Activated gamma-delta T cell treated with anti-CD3 and anti-CD28 coated beads, Interleukin-2, amount 50 U/mL, for 16 hours (primary cell): ENCODE results near the gene NDUFS8.

Experiments used
- DNase-seq: peaks from one replicate; pipeline ENCODE4 v3.0.0-alpha.2; 2020; ENCODE audit warnings: low read depth

The NDUFS8 gene

DNA sequence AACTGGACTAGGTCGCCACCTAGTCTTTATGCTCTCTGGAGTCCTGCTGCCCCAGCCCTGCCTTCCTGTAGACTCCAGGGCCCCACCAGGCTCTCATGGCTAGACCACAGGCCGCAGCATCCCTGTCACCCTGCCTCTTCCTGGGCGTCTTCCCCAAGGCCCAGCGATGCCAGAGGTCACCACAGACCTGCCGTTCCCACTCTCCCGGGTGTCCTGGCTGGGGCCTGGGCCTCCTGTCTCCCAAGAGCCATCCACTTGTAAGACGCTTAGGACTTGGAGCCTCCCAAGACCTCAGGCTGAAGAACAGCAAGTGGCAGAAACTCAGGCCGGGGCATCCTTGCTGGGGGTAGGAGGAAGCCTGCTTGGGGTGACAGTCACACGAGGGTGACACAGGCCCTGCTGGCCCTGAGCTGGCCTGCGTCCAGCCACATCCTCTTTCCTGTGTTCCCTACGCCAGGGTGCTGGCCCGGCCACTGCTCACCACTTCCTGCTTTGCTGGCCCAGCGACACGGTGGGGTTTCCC lies 6.3 kb downstream of the NDUFS8 start:
- DNase-seq: no peak

DNA sequence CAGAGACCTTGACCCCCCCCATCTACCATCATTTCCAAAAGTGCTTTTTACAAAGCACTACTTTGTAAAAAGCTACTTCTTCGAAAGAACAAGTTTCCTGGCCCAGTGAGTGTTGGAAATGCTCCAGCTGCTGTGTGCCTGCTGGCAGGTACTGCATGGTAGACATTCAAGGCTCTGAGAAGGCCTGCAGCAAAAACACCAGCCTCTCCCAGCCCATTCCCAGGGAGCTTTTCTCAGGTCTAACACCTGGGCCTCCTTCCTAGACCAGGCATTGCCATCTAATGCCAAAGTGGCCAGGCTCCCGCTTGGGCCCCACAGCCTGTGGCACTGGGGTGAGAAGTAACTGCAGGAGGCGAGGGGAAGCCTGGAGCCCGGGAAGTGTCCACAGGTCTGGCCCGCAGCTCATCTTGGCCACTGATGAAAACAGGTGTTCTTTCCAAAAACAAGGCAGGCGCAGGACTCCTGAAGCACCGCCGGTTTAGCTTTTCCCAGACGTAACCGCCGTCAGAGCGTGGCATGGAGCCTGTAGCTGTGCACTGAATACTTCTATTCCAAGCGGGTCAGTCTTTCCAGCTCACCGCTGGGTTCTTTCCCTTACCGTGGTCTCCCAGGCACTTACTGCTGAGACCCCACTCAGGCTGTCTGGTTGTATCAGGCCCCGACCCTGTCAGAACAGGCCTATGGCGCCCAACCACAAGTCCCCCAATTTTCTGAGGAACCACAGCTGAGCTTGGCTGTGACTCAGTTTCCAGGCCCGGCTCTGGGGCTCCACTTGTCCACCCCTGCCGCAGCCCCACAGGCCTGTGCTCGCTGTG lies 7.1 kb downstream of the NDUFS8 start:
- no peak for DNase-seq

DNA sequence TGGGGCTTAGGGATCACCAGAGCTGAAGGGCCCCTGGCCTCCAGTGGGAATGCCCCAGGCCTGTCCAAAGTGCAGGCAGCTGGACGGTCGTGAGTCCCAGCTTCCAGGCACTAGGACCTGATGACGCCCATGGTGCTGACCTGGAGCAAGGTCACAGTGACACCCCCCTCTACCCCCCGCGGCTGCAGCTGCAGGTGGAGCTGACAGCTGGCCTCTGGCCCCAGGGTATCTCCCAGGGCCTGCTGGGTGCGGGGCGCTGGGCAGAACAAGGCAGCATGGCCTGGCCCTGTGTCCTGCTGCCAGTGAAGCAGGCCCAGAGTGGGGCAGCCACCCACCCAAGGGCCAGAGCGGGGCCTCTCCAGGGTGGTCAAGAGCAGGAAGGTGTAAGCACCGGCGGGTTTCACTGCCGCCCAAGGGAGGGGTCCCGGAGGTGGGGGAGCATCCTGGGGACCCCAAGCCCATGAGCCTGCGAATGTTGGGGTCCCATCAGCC lies 7.8 kb downstream of the NDUFS8 start:
- no peak for DNase-seq

DNA sequence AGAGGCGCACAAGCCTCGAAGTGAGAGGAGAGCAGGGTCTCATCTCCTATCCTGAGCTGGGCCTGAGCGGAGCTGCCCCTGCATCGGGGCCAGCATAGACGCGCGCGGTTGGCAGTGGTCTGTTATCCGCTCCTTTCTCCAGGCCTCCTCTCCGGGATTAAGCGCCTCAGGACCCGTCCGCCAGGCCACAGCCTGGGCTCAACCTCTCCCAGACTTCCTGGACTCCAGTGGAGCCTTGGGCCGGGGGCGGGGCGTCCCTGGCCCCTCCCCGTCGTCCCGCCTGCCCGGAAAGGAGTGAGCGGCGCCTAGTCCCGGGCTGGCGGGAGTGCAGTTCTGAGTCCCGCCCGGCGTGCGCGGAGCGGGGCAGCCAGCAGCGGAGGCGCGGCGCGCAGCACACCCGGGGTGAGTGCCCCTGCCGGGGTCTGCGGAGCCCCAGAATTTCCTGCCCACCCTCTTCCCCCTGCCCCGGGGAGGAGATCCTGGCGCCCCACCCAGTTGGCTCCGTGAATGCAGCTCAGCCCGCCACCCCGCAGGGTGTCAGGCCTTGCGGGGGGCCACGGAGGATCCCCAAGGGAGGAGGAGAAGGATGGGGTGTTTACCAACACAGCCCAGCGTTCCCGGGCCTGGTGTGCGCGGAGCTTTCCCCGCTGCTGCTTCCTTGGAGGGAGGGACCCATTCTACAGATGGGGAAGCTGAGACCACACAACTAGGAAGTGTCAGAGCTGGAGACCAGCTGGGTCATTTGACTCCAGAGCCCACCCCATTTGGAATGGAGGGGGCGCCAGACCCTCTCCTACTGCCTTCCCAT lies 8.4 kb downstream of the NDUFS8 start, which contains the start of gene TCIRG1:
TSS of gene TCIRG1 (plus strand) at position 308 of the 808 bp plus-strand sequence. CDS start 2,247 bp downstream, outside the sequence.
- DNase-seq: peak; percentile 34

DNA sequence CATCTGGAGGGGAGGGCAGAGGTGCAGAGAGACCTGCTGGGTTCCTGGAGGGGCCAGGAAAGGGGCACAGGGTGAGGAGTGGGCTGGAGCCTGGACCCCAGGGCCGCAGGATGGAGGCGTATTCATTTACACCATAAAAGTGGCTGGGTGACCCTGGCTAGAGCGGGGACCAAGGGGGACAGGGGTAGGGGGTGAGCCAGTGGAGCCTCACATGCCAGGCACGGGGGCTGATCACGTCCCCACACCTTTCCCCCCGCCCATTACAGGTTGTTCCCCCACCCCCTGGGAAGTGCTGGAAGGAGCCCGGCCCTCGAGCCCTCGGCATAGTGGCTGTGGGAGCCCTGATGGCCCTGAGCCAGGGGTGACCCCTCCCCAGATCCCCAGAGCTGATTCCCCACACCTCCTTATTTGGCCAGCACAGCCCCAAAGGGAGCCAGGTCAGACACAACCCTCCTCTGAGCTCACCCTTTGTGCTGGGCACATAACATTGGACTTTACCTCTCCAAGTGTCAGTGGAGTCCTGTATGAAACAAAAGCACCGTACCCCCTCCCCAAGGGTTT lies 9.1 kb downstream of the NDUFS8 start:
- no peak for DNase-seq

DNA sequence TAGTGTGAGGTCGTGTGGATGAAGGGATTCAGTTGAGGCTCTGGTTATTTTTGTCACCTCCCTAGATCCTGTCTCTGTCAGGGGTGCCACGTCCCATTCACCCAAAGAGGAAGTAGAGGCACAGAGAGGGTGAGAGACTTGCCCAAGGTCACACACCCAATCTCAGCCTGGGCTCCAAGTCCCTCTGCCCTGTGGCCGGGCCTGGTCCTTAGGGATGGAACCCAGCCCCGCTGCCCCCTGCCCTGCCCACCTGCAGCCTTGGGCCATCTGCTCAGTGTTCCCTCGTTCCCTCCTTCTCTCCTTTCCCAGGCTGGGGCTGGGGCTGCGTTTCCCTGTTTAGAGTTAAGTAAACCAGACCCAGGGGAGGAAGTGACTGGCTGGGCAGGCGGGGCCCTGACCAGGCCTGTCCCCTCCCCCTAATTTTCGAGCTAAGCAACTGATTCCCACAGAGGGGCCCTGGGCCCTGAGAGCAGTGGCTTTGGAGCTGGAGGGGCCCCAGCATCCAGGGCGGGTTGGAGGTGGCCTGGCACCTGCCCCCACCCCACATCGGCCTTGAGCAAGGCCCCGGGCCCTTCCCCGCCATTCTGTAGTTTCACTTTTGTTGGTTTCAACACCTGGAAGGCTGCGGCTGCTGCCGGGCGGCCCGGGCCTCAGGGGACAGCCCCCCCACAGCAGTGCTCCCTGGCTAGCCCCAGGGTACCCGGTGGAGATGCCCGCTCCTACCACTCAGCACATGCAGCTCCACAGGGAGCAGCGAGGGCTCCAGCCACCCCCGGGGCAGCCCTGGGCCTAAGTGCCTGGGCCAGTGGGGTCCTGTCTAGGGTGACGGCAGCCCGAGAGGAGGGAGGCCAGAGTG lies 9.8 kb downstream of the NDUFS8 start:
- peak; percentile 25 for DNase-seq

DNA sequence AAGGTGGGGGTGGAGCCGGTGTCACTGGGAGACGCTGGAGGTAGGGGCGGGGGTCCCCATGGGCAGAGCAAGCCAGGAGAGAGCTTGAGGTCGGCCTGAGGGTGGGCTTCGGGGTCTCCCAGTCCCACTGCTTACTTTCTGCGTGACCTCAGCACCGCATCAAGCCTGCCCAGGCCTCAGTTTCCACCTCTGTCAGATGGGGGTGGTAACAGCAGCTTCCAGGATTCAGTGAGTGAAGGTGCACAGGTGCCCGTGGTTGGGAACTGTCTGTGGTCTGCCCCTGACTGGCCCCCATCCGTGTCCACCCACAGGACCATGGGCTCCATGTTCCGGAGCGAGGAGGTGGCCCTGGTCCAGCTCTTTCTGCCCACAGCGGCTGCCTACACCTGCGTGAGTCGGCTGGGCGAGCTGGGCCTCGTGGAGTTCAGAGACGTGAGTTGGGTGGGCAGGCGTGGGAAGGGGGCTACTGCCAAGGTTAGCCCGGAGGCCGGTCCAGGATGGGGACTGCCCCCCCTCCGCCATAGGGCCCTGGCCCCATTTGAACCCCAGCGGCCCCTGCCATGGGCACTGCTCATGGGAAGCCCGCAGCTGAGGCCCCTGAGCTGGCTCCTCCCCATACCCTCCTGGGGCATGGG lies 10.6 kb downstream of the NDUFS8 start:
- no peak for DNase-seq

DNA sequence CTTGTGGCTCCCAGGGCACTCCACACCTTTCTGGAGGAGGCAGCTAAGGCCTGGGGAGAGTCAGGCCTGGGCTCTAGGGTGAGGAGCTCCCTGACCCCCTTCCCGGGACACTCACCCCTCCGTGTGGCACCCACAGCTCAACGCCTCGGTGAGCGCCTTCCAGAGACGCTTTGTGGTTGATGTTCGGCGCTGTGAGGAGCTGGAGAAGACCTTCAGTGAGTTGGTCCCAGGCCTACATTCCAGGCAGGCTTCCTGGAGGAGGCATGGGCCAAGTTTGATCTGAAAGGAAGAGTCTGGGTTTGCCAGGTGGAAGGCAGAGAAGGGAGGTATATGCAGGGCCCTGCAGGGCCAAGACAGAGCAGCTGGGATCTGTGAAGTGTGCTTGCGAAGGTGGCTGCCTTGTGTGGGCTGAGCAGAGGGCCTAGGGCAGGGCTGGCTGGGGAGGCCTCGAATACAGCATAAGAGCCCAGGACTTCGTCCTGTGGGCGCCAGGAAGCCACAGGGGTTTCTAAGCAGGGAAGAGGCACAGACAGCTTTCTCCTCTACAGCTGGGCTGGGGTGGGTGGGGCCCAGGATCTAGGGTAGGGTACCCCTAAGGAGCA lies 11.2 kb downstream of the NDUFS8 start:
- DNase-seq: no peak

DNA sequence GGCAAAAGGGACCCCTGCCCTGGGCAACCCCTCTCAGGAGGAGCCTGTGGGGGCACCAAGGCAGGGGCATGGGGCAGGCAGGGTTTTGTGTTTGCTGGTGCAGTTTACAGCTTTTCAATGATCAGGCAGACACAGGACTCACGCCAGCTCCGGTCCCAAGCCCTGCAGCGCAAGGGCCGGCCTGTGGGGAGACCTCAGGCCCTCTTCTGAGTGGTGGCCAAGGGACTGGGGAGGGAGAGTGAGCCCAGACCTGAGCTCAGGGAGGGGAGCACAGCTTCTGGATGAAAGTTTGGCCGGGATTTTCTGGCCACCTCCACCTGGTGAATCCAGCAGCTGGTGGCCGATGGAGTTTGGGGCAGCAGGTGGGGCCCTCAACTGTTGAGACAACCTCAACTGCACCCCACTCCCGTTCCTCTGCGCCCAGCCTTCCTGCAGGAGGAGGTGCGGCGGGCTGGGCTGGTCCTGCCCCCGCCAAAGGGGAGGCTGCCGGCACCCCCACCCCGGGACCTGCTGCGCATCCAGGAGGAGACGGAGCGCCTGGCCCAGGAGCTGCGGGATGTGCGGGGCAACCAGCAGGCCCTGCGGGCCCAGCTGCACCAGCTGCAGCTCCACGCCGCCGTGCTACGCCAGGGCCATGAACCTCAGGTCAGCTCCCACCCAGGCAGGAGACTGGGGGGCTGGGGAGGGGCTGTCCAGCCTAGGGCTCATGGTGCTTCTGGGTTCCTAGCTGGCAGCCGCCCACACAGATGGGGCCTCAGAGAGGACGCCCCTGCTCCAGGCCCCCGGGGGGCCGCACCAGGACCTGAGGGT lies 11.9 kb downstream of the NDUFS8 start:
- no peak for DNase-seq

DNA sequence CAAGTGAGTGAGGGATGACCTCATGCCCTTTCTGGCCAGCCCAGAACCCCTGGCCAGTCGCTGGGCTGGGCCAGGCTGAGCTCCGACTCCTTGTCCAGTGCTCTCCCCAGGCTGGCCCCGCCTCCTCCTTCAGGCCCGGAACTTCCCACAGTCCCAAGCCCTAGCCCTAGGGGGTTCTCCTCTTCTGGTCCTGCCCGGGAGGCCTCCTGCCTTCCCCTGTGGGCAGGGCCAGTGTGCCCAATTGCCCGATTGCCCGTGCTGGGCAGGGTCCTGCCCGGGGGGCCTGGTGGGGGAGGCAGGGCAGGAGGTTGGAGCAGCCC lies 12.5 kb downstream of the NDUFS8 start:
- DNase-seq: no peak

DNA sequence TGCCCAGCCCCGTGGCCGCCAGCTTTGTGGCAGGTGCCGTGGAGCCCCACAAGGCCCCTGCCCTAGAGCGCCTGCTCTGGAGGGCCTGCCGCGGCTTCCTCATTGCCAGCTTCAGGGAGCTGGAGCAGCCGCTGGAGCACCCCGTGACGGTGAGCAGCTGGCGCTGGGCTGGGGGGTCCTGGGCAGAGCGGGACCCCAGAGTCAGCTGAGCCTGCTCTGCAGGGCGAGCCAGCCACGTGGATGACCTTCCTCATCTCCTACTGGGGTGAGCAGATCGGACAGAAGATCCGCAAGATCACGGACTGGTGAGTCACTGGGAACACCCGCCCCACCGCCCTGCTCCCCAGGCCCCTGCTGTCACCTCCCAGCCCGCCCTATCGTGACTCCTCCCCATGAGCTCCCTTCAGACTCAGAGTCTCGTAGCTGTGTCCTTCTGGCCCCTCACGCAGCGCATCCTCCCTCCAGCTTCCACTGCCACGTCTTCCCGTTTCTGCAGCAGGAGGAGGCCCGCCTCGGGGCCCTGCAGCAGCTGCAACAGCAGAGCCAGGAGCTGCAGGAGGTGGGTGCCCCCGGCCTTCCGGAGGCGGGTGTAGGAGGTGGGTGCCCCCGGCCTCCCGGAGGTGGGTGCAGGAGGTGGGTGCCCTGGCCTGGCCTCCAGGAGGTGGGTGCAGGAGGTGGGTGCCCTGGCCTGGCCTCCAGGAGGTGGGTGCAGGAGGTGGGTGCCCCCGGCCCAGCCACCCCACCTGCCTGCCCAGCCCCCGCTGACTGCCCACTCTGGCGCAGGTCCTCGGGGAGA lies 13.1 kb downstream of the NDUFS8 start:
- no peak for DNase-seq

DNA sequence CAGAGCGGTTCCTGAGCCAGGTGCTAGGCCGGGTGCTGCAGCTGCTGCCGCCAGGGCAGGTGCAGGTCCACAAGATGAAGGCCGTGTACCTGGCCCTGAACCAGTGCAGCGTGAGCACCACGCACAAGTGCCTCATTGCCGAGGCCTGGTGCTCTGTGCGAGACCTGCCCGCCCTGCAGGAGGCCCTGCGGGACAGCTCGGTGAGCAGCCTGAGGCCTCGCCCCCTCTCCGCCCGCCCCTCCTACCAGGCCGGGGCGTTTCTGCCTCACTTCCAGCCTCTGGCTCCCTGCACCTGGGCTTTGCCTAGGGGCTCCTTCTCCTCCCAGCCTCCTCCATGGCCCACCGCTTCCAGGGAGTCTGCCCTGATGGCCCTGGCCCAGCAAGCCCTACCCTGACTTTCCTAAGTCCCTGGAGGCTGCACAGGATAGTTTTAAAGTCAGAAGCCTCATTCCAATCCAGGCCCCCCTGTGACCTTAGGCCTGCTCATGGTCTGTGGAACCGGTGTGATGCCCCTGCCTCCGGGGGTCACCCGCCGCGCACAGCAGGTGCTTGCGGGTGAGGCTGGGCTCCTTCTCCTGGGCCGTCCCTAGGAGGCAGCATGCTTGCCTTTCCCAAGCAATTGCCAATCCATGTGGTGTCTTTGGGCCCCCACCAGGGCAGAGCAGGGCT lies 13.8 kb downstream of the NDUFS8 start:
- DNase-seq: no peak

DNA sequence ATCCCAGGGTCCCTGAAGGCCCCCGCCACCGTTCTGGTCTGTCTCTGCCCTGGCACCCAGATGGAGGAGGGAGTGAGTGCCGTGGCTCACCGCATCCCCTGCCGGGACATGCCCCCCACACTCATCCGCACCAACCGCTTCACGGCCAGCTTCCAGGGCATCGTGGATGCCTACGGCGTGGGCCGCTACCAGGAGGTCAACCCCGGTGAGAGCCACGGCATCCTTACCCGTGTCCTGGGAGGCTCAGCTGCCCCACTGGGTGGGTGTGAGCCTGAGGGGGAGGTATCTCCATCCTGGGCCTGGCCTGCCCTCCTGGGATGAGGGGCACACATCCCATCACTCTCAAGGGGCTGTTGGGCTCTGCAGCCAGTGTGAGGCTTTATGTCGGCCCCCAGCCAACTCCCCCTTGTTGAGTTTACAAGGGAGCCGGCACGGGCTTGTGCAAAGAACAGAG lies 14.4 kb downstream of the NDUFS8 start:
- no peak for DNase-seq

DNA sequence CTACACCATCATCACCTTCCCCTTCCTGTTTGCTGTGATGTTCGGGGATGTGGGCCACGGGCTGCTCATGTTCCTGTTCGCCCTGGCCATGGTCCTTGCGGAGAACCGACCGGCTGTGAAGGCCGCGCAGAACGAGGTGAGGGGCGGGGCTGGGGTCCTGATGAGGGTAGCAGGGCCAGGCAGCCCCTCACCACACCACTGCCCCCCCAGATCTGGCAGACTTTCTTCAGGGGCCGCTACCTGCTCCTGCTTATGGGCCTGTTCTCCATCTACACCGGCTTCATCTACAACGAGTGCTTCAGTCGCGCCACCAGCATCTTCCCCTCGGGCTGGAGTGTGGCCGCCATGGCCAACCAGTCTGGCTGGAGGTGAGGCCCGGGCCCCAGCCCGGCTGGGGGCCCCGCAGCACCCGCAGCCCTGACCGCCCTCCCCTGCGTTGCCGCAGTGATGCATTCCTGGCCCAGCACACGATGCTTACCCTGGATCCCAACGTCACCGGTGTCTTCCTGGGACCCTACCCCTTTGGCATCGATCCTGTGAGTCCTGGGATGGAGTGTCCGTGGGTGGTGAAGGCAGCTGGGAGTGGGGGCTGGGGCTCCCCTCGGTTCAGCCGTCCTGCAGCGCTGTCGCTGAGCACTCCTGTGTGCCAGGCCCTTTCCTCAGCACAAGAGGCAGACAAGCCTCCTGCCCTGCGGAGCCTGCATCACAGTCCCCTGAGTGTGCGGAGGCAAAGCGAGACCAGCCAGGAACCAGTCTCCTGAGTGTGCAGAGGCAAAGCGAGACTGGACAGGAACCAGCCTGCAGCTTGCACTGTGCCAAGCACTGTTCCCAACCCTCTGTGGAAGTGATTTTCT lies 17.2 kb downstream of the NDUFS8 start:
- DNase-seq: no peak

DNA sequence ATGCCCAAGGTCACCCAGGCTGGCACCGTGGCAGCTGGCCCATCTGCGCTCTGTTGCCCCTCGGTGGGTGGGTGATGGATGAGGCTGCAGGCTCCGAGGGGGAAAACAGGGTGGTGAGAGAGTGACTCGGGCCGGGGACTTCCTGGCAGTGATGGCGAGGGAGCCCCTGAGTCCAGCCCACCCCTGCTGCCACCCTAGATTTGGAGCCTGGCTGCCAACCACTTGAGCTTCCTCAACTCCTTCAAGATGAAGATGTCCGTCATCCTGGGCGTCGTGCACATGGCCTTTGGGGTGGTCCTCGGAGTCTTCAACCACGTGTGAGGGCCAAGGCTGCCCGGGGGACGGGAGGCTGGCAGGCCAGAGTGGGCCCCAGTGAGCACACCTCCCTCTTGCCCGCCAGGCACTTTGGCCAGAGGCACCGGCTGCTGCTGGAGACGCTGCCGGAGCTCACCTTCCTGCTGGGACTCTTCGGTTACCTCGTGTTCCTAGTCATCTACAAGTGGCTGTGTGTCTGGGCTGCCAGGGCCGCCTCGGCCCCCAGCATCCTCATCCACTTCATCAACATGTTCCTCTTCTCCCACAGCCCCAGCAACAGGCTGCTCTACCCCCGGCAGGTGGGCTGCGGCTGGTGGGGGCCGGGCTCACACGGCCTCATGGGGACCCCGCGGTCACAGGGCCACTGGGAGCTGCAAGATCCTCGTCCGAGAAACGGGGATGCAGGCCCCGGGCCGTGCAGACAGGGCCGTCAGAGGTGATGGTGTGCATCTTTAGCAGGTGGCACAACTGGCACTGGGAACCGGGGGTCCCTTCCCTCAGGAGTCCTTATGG lies 18.4 kb downstream of the NDUFS8 start:
- DNase-seq: no peak
